Cardiac muscle cell (in vitro differentiated cells and primary cell): ENCODE data around the gene KCNT2. TPM values are rescaled to one million over a fixed set of nuclear protein-coding genes. Genes with fewer than 3 reads are reported as not detected.

Source experiments
- DNase-seq, 2 donors: peaks; one replicate each; pipeline versions ENCODE4 v3.0.0 to v3.0.0-alpha.2; 2010 to 2017; ENCODE audit warnings: low read depth in 1 of 2, low spot score in 1 of 2
- H3K27ac ChIP-seq: fragments of 200-600 bp; sonication (generic); 2 replicates; pipeline ENCODE4 v1.5.1; 2016
- H3K27me3 ChIP-seq: fragments of 200-600 bp; sonication (generic); 2 replicates; pipeline ENCODE4 v1.6.0; 2016; ENCODE audit warnings: control low read depth
- H3K36me3 ChIP-seq: fragments of 200-600 bp; sonication (generic); 2 replicates; pipeline ENCODE4 v1.5.1; 2016; ENCODE audit warnings: control low read depth
- H3K4me1 ChIP-seq: fragments of 200-600 bp; sonication (generic); 2 replicates; pipeline ENCODE4 v1.8.1; 2017; ENCODE audit warnings: low read depth, mild to moderate bottlenecking, mixed run types
- H3K4me3 ChIP-seq: fragments of 200-600 bp; sonication (generic); 2 replicates; pipeline ENCODE4 v1.5.1; 2016; ENCODE audit warnings: mild to moderate bottlenecking
- H3K9me3 ChIP-seq: fragments of 200-600 bp; sonication (generic); 2 replicates; pipeline ENCODE4 v1.5.1; 2017; ENCODE audit warnings: low read depth, mild to moderate bottlenecking, control low read depth
- CTCF ChIP-seq: IDR thresholded peaks from 2 replicates; pipeline ENCODE4 v1.5.1; 2012; ENCODE audit warnings: low read depth, mild to moderate bottlenecking, low read length
- polyA plus RNA-seq: library from polyadenylated mRNA; unstranded; fragments of >200 nt; fragmentation: Nextera tagmentation; extraction: Ambion mirVana; gene quantifications from 2 replicates; pipeline ENCODE4 v1.2.1, GENCODE V29; 2016
- total RNA-seq: library from RNA; depleted of rRNA; stranded (reverse); fragments of >200 nt; gene quantifications from 2 replicates; pipeline ENCODE4 v1.2.3, GENCODE V29; 2016

Gene KCNT2
- total and polyA plus RNA-seq, 2 experiments from 2014 or later, result 2.0 to 5.0 TPM

- no peak for DNase-seq
- H3K4me3 ChIP-seq, result no peak overlapping the region
- H3K9me3 ChIP-seq, result no peaks in the 10 kb centered on the region
- H3K4me1 ChIP-seq, result no peaks in the 10 kb centered on the region
- no peaks in the 10 kb centered on the region for H3K27me3 ChIP-seq
- no peak overlapping the region for H3K27ac ChIP-seq
- H3K36me3 ChIP-seq, result no peaks in the 10 kb centered on the region
- no peak for TF ChIP-seq CTCF
Observed at GRCh38 chr1:196323869-196324268, 284.4 kb downstream of the KCNT2 start.

- TF ChIP-seq CTCF, result no peak
- H3K27me3 ChIP-seq, result no peaks in the 10 kb centered on the region
- no peak overlapping the region for H3K27ac ChIP-seq
- DNase-seq, result no peak
- no peaks in the 10 kb centered on the region for H3K4me1 ChIP-seq
- H3K9me3 ChIP-seq, result no peaks in the 10 kb centered on the region
- H3K36me3 ChIP-seq, result no peaks in the 10 kb centered on the region
- H3K4me3 ChIP-seq, result no peak overlapping the region
Observed at GRCh38 chr1:196319301-196319700, 288.9 kb downstream of the KCNT2 start.

- Histone ChIP-seq H3K4me3 (no peak overlapping the region), H3K9me3 (no peaks in the 10 kb centered on the region), H3K36me3 (no peaks in the 10 kb centered on the region), H3K27me3 (no peaks in the 10 kb centered on the region), H3K4me1 (no peaks in the 10 kb centered on the region), H3K27ac (no peak overlapping the region)
- peak; percentile 41 to 74 for DNase-seq
- TF ChIP-seq CTCF, result peak; percentile 79
Observed at GRCh38 chr1:196317535-196318522, 290.4 kb downstream of the KCNT2 start.

- DNase-seq, result no peak
- no peak for TF ChIP-seq CTCF
Observed at GRCh38 chr1:196312739-196313138, 295.5 kb downstream of the KCNT2 start.

GRCh38 chr1:196309386-196309785, 298.9 kb downstream of the KCNT2 start:
- Histone ChIP-seq H3K36me3 (no peaks in the 10 kb centered on the region), H3K9me3 (no peaks in the 10 kb centered on the region), H3K4me1 (no peaks in the 10 kb centered on the region), H3K27me3 (no peaks in the 10 kb centered on the region), H3K4me3 (no peak overlapping the region), H3K27ac (no peak overlapping the region)
- TF ChIP-seq CTCF, result peak; percentile 27
- DNase-seq, result peak; percentile 11 to 66

More at GRCh38 chr1:196312739-196313138, 295.5 kb downstream of the KCNT2 start:
- Histone ChIP-seq H3K4me3 (no peak overlapping the region), H3K27me3 (no peaks in the 10 kb centered on the region), H3K27ac (no peak overlapping the region), H3K36me3 (no peaks in the 10 kb centered on the region), H3K4me1 (no peaks in the 10 kb centered on the region), H3K9me3 (no peaks in the 10 kb centered on the region)
